ENCODE measurements around the gene RMDN2. TPM values are rescaled to one million over a fixed set of nuclear protein-coding genes. Genes with fewer than 3 reads are reported as not detected.

RMDN2 gene
- total RNA-seq, 4 donors from 2014 or later: 9.6 to 14.4 (median 12.0) TPM

DNA sequence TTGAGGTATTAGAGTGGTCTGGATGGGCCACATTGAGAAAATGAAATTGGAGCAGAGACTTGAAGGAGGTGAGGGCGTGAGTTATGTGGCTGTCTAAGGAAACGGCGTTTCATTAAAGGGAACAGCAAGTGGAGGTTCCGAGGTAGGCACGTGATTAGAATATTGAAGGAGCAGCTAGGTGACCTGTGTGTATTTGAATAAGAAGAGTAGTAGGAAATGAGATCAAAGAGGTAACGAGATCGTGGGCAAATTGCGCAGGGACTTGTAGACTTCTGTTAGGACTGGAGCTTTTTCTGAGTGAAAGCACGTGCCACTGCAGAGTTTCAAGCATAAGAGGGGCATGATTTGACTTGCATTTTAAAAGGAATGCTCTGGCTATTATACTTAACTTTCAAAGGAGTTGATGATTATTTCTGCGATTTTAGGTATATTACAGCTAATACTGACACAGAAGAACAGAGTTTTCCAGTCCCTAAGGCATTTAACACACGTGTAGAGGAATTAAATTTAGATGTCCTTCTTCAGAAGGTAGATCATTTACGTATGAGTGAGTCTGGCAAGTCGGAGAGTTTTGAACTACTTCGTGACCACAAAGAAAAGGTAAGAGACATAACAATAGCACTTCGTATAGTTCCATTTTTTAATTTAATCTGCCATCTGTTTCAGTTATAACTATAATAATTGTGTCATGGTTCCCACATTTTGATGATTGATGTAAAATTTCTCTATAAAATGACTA is 48.7 kb downstream of the RMDN2 start:
- Histone ChIP-seq H3K36me3 (no peaks in the 10 kb centered on the region), H3K9me3 (no peaks in the 10 kb centered on the region), H3K27ac (no peak overlapping the region), H3K4me3 (no peak overlapping the region), H3K27me3 (no peaks in the 10 kb centered on the region), H3K4me1 (peaks cover 0 to 5% (median 0%) of the 10 kb centered on the region in 4 donors)
- 92% methylated on average over 15 of the region's 15 CpGs for WGBS, 2 donors
- DNase-seq (ENCODE audit: low spot score in 2 of 2): no peak
- TF ChIP-seq POLR2A (IDR thresholded peaks at IDR 0.05): no peak
- TF ChIP-seq EP300 (IDR thresholded peaks at IDR 0.05): no peak
- TF ChIP-seq, protein P1, sequence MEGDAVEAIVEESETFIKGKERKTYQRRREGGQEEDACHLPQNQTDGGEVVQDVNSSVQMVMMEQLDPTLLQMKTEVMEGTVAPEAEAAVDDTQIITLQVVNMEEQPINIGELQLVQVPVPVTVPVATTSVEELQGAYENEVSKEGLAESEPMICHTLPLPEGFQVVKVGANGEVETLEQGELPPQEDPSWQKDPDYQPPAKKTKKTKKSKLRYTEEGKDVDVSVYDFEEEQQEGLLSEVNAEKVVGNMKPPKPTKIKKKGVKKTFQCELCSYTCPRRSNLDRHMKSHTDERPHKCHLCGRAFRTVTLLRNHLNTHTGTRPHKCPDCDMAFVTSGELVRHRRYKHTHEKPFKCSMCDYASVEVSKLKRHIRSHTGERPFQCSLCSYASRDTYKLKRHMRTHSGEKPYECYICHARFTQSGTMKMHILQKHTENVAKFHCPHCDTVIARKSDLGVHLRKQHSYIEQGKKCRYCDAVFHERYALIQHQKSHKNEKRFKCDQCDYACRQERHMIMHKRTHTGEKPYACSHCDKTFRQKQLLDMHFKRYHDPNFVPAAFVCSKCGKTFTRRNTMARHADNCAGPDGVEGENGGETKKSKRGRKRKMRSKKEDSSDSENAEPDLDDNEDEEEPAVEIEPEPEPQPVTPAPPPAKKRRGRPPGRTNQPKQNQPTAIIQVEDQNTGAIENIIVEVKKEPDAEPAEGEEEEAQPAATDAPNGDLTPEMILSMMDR (IDR thresholded peaks at IDR 0.05): no peak

DNA sequence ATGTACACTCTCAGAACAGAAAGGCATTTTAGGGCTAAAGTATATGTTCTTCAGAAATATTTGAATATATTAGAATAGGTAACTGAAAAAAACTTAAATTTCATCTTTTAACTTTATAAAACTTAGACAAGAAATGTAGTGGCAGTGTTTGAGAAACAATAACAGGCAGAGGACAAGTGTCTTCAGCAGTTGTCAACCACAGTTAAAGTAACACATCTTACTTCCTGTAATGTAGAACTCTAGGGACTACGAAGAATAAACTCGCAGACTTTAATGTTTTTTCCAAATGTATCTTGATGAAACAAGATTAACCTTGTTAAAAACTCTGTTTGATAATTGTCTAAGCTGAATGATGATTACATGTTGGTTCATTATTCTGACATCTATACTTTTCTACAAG is 50.7 kb downstream of the RMDN2 start:
- no peak for DNase-seq (ENCODE audit: low spot score in 2 of 2)
- no peaks in the 10 kb centered on the region for H3K9me3 ChIP-seq
- no peaks in the 10 kb centered on the region for H3K36me3 ChIP-seq
- no peak overlapping the region for H3K4me3 ChIP-seq
- H3K4me1 ChIP-seq: peaks cover 0 to 5% (median 0%) of the 10 kb centered on the region in 4 donors
- TF ChIP-seq, protein P1 (IDR thresholded peaks at IDR 0.05): no peak
- TF ChIP-seq POLR2A (IDR thresholded peaks at IDR 0.05) (no peak), EP300 (IDR thresholded peaks at IDR 0.05) (no peak)
- no peaks in the 10 kb centered on the region for H3K27me3 ChIP-seq
- WGBS, 2 donors: 66 to 82% methylated on average over 2 of the region's 2 CpGs
- no peak overlapping the region for H3K27ac ChIP-seq

DNA sequence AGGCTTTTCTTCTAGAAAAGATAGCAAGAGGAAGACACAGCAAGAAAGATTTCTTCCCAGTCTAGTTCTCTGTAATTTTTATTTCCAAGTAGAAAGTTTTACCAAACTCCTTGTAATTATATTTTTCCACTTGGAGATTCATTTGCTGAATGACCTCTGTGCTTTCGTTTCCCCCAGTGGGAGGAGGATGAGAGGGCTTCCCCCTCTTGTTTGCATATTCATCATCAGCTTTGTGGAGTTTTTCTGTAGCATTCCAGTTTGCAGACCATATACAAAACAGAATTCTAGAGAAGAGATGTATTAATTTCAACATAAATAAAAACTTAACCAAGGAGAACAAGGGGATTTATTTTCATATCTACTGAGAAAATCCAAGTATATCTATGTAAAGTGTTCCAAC is 51.3 kb downstream of the RMDN2 start:
- no peak for DNase-seq (ENCODE audit: low spot score in 2 of 2)
- 40 to 57% methylated on average over 1 of the region's 1 CpG for WGBS, 2 donors
- no peaks in the 10 kb centered on the region for H3K27me3 ChIP-seq
- no peaks in the 10 kb centered on the region for H3K36me3 ChIP-seq
- no peaks in the 10 kb centered on the region for H3K9me3 ChIP-seq
- no peak overlapping the region for H3K27ac ChIP-seq
- TF ChIP-seq POLR2A (IDR thresholded peaks at IDR 0.05): no peak
- TF ChIP-seq, protein P1 (IDR thresholded peaks at IDR 0.05): no peak
- TF ChIP-seq EP300 (IDR thresholded peaks at IDR 0.05): no peak
- H3K4me1 ChIP-seq: peaks cover 0 to 5% (median 0%) of the 10 kb centered on the region in 4 donors
- H3K4me3 ChIP-seq: no peak overlapping the region

DNA sequence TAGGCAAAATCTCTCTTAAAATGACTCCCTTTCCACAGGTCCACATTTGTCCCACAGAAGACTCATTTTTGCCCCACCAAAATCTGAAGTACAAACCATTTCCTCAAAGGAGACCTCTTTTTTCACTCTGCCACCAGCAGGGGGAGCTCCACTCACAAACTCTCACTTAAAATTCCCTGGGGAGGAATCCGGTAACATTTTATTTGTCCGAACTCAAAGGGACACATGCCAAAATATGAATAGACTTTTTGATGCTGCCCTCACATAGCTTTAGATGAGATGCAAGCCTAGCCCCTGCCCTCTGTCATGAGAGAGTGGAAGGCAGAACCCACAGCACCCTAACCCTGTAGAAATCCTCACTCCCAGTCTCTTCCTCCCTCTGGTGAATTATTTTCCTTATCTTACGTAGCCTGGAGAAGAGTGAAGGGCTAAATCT is 57.1 kb downstream of the RMDN2 start:
- H3K9me3 ChIP-seq: no peaks in the 10 kb centered on the region
- peaks cover 0 to 9% (median 0%) of the 10 kb centered on the region in 4 donors for H3K4me1 ChIP-seq
- peak overlapping the region in 2 of 4 donors; percentile 20 to 36 for H3K4me3 ChIP-seq
- 2 to 8% methylated on average over 3 of the region's 3 CpGs for WGBS, 2 donors
- no peaks in the 10 kb centered on the region for H3K27me3 ChIP-seq
- H3K27ac ChIP-seq: peak overlapping the region in 1 of 4 donors; percentile 52
- TF ChIP-seq EP300 (IDR thresholded peaks at IDR 0.05): peak in 1 of 2 donors; percentile 60
- TF ChIP-seq, protein P1 (IDR thresholded peaks at IDR 0.05): peak; percentile 79 to 88 (median 84)
- TF ChIP-seq POLR2A (IDR thresholded peaks at IDR 0.05): no peak
- peak; percentile 69 to 85 for DNase-seq (ENCODE audit: low spot score in 2 of 2)
- H3K36me3 ChIP-seq: no peaks in the 10 kb centered on the region

DNA sequence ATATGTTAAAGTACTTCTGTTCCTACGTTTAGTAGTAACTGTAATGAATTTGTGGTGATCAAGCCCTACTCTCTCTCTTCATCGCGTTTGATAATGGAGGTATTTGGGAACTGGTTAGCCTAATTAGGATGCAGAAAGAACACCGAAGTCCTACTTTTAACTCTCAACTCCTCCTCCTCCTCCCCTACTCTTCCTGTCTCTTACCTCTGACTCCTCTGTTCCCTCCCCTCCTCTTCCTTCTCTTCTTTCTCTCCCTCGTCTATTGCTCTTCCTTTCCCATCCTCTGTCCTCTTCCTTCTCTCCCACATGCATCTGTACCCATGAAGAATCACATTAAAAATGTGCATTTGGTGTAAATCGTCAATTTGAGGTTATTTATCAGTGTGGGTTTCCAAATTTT is 57.8 kb downstream of the RMDN2 start:
- H3K9me3 ChIP-seq: no peaks in the 10 kb centered on the region
- H3K4me3 ChIP-seq: no peak overlapping the region
- peaks cover 0 to 9% (median 0%) of the 10 kb centered on the region in 4 donors for H3K4me1 ChIP-seq
- 67 to 73% methylated on average over 6 of the region's 6 CpGs for WGBS, 2 donors
- no peak overlapping the region for H3K27ac ChIP-seq
- TF ChIP-seq, protein P1 (IDR thresholded peaks at IDR 0.05): no peak
- no peak for DNase-seq (ENCODE audit: low spot score in 2 of 2)
- H3K36me3 ChIP-seq: no peaks in the 10 kb centered on the region
- no peaks in the 10 kb centered on the region for H3K27me3 ChIP-seq

All from tibial nerve (tissue), 4 donors.